ENCODE results near the gene MRPL46.
"Not testable (repeated sequence)": the region's sequence is repeated elsewhere in the genome, so short reads cannot be mapped to it uniquely, and the experiment has no call there.

MRPL46 gene

DNA sequence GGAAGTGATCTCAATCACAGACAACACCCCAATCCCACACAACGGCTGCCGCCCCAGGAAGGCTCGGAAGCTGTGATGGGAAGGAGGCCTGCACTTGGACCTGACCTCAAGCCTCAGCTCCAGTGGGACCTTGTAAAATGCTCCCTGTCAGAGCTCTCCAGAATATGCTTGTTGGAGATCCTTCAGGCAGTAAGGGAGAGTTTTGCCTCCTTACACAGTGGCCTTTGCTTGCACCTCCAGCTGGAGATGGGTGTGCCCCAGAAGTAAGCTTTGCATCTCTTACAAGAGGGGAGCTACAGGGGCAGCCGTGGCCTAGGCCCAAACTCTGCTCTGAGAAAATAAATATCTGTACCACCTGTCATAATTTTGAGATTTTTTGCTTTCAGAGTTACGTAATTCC, 10.7 kb upstream of the MRPL46 start:
- no peak for DNase-seq

DNA sequence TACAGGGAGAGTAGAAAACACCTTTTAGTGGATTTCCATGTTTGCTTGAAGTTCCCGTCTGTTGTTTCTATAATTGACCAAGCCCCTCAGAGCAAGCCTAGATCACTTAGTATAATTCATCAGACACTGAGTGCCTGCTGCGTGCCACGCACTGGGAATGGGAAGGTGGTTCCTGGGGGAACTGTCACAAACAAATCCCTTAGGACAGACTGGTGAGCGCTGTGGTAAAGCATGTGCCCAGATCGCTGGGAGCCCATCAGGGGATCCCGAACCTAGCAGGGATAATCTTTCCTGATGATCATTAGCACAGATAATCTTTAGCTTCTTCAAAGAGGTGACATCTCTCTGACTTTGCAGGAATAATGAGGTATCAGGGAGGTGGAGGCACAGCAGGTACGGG, 9.9 kb upstream of the MRPL46 start:
- DNase-seq: no peak

DNA sequence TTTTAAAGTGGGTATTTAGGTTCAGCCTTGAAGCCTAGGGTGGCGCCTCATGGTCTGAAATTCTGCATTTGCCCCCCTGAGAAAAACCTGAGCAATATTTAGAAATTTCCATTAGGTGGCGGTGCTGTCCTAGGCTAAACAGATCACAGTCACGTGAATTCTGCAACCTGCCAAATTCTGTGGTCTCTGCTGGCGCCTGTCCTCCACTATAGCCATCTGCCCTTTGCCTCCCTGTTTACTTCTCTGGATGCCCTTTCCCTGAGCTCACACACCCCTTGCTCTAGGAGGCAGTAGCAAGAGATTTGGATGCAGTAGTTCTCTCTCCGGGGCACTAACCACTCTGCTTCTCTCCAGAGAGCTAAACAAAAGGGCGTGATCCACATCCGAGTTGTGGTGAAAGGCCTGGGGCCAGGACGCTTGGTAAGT, 9.5 kb upstream of the MRPL46 start:
- DNase-seq: peak; percentile 9

DNA sequence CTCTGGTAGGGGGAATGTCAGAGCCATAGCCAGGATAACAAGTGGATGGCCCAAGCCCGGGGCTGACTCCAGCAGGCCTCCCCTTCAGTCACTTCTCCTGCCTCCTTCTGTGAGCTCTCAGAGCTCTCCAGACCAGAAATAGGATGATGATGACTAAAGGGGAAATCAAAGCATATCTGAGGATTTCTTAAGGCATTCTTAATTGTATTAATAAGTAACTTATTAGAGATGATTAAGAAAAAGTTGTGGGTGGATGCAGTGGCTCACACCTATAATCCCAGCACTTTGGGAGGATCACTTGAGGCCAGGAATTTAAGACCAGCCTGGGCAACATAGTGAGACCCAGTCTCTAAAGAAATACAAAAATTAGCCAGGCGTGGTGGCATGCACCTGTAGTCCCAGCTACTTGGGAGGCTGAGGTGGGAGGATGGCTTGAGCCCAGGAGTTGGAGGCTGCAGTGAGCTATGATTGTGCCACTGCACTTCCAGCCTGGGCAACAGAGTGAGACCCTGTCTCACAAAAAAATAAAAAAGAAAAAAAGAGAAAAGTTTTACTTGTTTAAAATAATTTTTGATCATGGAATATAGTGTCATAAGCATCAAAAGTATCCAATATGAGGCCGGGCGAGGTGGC, 6.6 kb upstream of the MRPL46 start:
- not testable (repeated sequence) for DNase-seq

DNA sequence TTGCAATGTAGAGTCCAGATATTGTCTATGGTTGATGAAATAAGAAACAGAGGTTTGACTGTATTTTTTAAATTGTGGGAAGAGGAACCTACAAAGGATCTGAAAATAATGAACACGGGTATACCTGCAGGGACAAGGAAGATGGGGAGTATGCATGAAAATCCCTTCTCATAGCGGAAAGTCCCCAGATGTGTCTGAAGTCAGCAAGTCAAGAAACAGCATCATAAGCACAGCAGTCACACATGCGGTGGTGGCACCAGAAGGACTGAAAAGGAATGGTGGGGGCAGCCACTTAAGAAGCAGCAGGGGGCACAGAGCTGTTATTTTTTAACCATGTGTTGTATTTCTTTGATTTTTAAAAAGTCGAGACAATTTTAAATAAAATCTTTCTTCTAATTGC, 5.0 kb upstream of the MRPL46 start:
- no peak for DNase-seq

DNA sequence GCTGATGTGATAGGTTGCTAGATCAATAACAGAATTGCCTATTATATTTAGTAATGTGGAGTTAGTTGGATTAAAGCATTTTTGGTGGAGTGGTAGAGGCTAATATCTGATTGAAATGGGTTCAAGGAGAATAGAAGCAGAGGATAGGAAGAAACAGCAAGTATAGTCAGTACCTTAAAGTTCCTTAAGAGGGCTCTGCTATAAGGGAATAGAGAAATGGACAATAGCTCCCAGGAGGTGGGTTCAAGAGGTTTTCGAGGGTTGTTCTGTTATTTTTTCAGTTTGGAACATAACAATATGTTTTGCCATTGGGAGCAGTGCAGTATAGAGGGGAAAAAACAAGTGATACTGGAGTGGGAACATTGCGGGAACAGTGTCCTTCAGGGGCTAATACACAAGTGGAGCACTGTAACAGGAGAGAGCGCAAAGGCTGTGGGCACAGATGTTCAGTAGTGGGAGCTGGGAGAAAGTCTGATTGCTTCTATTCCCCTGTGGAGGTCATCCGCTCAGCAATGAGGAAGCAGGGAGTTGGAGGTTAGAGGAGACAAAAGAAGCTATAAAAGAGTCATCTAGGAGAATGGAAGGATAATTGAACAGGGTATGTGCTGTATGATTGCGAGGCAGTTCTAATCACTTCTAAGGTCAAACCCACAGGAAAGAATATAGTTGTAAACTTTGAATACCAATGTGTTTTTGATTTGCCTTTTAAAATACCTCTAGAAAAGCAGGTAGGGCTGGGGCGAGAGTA, 3.6 kb upstream of the MRPL46 start:
- no peak for DNase-seq

DNA sequence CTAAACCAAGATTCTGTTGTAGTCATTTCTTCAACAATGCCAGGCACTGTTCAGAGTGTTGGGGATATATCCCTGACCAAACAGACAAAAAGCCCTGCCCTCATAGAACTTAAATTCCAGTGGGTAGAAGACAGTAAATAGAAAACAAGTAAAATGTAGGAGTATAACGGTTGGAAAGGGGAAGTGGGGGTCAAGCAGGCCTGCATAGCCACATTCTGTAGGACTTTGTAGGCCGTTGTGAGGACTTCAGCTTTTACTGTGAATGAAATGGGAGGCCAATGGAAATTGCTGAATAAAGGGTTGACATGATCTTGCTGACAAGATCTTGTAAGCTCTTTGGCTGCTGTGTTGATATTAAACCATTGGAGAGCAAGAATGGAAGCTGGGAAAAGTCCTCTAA, 2.1 kb upstream of the MRPL46 start:
- no peak for DNase-seq

DNA sequence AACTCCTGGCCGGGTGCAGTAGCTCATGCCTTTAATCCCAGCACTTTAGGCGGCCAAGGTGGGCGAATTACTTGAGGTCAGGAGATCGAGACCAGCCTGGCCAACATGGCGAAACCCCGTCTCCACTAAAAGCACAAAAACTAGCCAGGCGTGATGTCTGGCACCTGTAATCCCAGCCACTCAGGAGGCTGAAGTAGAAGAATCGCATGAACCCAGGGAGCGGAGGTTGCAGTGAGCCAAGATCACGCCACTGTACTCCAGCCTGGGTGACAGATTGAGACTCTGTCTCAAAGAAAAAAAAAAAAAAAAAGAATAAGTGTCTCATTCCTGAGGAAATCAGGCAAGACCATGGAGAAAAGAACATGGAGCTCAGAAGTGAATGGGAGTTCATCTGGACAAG, 1.5 kb upstream of the MRPL46 start:
- not testable (repeated sequence) for DNase-seq

DNA sequence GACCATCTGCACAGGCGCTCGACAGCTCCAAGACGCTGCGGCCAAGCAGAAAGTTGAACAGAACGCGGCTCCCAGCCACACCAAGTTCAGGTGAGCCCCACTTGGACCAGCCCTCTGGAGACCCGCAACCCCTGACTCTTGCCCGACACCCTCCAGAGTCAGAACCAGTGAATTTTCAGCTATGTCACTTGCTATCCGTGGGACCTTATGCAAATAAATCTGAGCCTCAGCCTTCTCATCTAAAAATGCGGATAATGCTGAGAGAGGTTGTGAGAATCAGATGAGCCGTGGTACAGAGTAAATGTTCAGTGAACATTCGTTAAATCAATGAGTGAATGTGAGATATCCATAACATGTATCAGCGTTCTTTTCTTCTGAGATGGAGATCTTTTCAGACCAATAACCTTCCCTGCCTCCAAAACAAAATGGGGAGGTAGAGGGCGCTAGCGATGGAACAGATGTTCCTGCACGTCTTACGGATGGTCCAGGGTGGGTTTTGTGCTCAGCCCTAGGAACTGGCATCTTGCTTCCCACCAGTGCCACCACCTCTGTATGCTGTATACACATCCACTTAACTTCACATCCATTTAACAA, 844 bp upstream of the MRPL46 start:
- peak; percentile 11 for DNase-seq

DNA sequence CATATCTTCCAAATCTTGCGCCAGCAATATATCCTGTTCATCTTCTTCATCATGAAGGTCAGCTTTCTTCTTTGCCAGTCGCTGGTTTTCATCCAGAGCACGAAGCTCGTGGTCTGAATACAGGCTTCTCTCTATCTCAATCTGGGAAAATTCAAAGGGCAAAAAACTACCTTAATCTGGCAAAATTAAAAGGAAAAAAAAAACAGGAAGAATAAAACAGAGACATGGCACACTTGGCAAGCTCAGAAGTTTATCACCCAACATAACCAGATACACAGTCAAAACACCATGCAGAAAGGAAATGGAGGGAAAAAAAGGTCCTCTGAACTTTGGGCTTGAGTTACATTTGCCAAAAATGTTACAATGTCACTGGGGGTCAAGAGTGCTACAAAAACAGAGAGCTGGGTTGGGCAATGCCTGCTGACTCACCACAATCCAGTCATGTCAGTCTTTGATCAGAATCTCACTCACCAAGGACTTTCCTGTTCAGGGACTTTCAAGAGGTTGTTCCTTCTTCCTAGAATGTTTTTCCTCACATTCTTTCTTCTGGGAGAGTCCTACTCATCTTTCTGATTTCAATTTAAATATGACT, 1.5 kb downstream of the MRPL46 start:
- peak; percentile 18 for DNase-seq

DNA sequence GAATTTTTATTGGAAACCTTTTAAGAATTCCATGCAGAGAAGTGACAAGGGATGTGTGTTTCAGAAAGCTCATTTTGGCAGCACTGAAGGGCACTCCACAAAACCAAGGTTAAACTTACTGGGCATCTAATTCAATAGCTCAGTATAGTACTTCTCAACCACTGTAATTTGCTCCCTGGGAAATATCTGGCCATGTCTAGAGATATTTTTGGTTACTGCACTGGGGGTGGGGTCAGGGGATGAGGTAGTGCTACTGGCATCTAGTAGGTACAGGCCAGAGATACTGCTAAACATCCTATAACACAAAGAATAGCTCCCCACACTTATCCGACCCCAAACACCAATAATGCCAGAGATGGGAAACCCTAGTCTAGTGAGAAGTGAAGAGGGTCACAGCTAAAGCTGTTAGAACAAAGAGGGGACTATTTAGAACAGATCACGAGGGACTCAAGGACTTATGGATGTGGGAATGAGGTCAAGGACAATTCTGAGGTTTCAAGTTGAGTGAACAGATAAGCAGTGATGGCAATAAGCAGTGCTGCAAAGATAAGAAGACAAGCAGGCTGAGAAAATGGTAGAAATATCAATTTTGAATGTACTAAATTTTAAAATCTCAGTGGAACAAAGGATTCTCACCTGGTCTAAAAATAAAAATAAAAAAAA, 3.2 kb downstream of the MRPL46 start:
- no peak for DNase-seq

DNA sequence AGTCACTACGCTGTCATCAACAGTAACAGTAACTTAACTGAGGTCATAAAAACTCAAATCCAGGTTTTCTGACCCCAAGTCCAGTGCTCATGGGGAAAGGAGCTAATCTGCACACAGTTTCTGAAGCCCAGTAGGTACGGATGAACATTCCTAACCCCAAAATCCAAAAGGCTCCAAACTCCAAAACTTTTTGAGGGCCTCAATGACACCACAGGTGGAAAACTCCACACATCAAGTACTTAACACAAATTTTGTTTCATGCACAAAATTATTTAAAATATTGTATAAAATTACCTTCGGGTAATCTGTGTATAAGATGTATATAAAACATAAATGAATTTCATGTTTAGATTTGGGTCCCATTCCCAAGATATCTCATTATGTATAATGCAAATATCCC, 10.5 kb downstream of the MRPL46 start:
- no peak for DNase-seq

DNA sequence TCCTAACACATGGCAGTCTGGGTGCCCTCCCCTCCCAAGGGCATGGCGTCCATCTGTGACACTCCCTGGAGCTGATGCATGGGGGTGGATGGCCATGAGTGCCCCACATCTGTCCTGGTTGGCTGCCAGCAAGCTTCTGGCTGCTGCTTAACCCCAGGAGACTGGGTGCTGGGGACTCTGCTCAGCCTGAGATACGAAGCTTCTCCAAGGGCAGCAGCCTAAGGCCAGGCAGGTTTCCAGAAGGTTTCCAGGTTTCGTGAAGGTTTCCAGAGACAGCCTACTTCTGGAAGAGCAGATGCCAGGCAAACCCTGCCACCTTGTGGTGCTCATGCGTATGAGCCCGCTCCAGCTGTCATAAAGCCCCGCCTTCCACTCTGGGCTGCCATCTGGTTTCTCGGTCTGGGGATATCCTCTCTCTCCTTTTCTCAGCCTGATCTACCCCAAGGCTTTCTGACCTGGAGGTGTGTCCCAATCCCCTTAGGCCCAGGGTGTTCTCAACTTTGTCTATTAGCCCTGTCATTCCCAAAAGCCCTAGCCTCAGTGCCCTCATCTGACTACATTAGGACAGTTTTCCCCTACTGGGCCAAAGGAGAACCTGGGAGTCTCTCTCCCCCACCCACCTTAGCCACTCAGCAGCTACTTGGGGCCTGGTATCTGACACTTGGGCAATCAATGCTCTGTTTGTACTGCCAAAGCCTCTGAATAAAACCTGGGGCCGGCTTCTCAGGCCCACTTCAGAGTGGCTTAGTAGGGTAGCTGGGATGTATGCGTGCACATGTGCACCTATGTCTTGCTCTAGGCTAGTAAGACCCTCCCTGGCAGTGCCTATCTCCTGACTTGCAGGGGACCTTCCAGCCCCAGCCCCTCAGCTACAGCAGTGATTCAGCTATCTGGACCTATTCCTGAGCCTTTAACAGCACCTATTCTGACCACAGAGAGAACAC, 12.0 kb downstream of the MRPL46 start:
- DNase-seq: peak; percentile 31

DNA sequence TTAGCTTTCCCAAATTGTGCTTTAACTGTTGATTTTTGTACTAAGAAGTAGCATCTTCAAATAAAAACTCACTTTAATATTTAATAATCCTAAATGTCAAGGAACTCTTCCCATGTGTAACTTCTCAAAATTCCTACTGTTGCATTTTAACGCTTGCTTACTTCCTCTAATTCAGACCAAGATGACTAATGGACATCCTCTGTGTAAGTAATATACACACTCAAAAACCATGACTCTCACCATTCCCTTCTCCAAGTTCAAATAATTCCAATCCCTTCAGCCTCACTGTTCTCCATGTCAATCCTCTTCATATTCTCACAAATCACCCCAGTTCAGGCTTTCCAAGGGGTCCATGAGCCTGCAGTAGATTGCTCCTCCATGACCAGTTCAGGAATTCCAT, 13.0 kb downstream of the MRPL46 start:
- DNase-seq: no peak

DNA sequence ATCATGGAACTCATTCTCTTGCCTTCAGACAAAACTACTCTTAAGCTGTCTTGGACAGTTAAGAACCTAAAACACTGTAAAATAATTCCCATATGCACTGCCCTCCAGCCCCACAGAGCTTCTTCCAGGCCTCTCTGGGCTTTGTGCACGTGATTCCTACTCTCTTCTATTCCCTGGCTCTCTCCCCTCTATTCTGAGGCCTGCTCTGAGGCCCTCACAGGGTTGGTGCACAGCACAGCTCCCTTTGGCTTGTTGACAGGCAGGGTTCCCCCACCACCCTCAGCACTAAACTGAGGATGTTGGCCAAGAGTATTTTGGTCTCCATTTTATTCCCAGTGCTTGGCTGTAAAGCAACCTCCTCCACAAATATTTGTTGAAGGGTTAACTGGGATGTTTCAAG, 13.5 kb downstream of the MRPL46 start:
- DNase-seq: no peak

DNA sequence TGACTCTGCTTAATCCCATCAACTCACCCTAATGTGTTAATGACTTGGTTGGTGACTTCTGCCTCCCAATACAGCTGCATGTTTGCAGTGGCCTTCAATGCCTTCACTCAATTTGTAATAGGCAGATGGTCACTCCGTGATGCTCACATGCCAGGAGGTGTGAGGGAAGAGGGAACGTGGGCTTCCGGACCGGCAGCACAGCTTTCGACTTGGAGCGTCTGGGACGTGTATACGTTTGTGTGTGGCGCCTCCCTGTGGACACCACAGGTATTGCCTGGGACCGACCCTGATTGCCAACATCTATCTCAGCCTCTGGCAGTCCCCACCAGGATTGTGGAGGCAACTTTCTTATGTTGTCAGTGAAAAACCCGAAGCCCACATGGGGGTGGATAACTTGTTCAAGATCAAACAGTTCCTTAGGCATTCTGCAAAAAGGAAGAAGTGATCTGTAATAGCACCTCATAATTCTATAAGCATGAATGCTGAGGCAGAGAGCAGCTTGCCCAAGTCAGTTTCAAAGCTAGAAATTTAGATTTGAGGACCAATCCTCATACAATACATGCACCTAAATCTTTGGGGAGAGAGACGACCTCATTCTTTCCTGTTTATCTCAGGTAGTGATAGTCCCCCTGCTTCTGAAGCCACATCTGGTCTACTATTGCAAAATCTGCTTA, 16.9 kb downstream of the MRPL46 start:
- peak; percentile 73 for DNase-seq

DNA sequence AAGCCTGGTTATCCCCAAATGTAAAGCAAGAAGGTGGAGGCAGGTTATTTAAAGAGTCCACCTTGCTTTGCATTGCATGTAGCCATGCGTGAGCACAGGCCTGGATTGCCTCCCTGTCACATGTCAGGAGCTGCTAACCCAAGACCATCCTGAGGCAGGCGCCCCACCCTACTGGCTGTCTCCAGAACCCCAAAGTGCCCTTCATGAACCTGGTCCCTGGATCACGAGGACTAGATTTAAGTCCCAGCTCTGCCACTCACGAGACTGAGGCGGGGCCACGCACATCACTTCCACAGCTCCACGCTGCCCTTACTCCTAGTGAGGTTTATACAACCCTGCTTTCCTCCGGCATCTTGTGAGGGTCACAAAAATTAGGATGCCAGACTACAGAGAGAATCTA, 17.6 kb downstream of the MRPL46 start:
- DNase-seq: no peak

DNA sequence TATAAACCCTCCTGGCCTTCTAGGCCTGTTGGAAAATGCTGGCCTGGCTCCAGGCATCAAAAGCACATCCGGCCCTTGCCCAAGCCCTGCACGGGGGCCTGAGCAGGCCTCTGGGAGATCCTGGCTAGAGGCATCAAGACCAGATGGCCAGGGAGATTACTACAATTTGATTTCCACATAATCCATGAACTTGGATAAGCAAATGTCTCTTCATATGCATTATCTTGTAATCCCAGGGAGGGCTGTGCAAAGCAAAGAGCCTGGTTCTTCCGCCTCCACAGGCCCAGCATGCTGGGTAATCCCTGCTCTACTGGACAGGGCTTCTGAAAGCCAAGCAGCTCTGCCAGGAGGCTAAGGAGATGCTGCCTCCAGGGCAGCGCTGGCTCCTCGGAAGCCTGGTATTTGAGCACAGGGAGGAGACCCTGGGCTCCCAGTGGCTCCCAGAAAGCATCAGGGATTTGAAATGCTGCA, 18.2 kb downstream of the MRPL46 start:
- DNase-seq: no peak

DNA sequence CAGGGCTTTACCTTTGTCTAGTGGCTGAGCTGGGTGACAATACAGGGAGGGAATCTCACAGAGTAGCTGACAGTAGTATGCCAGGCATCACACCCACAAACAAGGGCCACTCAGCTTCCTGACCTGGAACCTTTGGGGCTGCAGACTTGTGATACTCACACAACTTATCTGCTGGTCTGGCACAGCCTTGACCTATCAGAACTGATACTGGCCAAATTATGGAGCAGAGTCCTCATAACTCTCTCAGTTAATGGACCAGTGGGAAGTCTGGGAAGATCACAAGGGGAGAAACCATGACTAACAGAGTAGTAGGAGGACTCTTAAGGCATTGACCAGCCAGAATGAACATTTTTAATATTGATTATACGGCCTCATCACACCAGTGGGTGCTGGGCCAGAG, 19.4 kb downstream of the MRPL46 start:
- DNase-seq: no peak

DNA sequence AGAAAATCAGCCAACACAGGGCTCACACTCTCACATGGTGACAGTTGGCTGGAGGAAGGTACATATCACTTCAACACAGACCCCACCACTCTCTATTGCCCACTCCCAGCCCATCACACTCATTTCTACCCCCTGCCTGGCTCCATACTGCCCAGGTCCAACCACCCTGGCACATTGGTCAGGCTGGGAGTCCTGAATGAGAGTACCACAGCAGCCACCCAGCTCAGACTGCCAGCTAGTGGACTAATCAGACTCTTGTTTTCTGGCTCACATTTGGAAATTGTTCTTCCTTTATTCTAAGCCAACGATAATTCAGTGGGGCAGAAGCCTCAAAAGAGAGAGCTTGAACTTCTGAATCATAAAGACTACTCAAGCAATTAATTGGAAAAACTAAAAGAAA, 20.0 kb downstream of the MRPL46 start:
- DNase-seq: no peak

DNA sequence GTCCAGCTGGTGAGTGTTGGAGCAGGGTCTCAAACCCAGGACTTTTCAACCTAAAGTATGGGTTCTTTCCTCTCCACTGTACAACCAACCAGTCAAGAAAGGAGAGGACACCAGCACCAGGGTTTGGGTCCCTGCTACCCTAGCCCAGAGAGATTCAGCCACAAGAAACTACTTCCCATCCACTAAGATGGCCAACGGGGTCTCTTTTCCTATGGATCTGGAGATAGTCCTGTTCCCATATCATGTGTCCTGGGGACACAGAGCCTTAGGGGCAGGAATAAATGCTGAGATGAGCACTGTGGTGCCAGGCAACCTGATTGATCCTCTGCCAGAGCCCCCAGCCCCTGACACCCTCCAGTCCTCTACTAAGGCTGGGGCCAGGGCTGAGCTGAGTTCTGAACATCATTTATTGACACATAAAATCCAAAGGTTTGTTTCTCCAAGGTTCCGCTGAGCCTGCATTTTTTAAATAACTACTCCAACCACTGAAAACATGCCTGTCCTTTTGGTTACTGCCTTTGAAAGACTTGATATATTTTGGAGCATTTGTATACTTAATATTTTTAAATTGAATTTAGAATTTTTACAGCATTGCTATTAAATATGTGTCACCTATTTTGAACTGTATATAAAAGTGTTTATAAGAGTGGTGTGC, 26.0 kb downstream of the MRPL46 start:
- DNase-seq: no peak

Measured in stimulated activated CD4-positive, alpha-beta T cell treated with anti-CD3 and anti-CD28 coated beads, Interleukin-4, amount 100 ng/mL, for 24 hours (primary cell).